Left forelimb (tissue), 1 donor: ENCODE measurements around the gene NFYC.
A peak's percentile ranks its signal among the peaks of the same experiment; 100 is the strongest.

ENCODE experiments used
- DNase-seq: peaks from one replicate; pipeline ENCODE4 v3.0.0-alpha.2; 2018; ENCODE audit warnings: low spot score

The NFYC gene

GRCh38 chr1:40783001-40783905 lies 91.7 kb downstream of the NFYC start, which contains the start of gene KCNQ4:
Gene KCNQ4, plus strand, starts transcription at chr1:40783787. Its CDS starts 307 bp downstream, at chr1:40784094.
- DNase-seq = peak; percentile 79

GRCh38 chr1:40784141-40784770 lies 92.8 kb downstream of the NFYC start:
- no peak for DNase-seq

- no peak for DNase-seq
These were observed 93.3 kb downstream of the NFYC start for GRCh38 chr1:40784771-40785151.

- no peak for DNase-seq
These were observed 93.9 kb downstream of the NFYC start for GRCh38 chr1:40785446-40785845.

- DNase-seq = no peak
These were observed 94.9 kb downstream of the NFYC start for GRCh38 chr1:40786171-40786994.

GRCh38 chr1:40786995-40787705 lies 95.6 kb downstream of the NFYC start:
- DNase-seq = no peak

GRCh38 chr1:40787737-40788560 lies 96.4 kb downstream of the NFYC start:
- DNase-seq = no peak

- DNase-seq = no peak
These were observed 97.2 kb downstream of the NFYC start for GRCh38 chr1:40788561-40789341.

GRCh38 chr1:40789342-40789598 lies 97.8 kb downstream of the NFYC start:
- no peak for DNase-seq

GRCh38 chr1:40789661-40790430 lies 98.3 kb downstream of the NFYC start:
- no peak for DNase-seq

- DNase-seq = no peak
These were observed 100.5 kb downstream of the NFYC start for GRCh38 chr1:40792036-40792435.

GRCh38 chr1:40793617-40794016 lies 102.1 kb downstream of the NFYC start:
- no peak for DNase-seq

- DNase-seq = no peak
These were observed 102.5 kb downstream of the NFYC start for GRCh38 chr1:40794048-40794447.

GRCh38 chr1:40794974-40795715 lies 103.6 kb downstream of the NFYC start:
- no peak for DNase-seq

- no peak for DNase-seq
These were observed 104.5 kb downstream of the NFYC start for GRCh38 chr1:40795811-40796586.

- DNase-seq = no peak
These were observed 105.6 kb downstream of the NFYC start for GRCh38 chr1:40796939-40797667.

GRCh38 chr1:40797668-40798010 lies 106.1 kb downstream of the NFYC start:
- DNase-seq = no peak
